ENCODE data around the gene PAWR.
A peak's percentile ranks its signal among the peaks of the same experiment; 100 is the strongest.

The PAWR gene

GRCh38 chr12:79690638-79691510 is at the start of gene PAWR:
TSS of gene PAWR (minus strand) at chr12:79690964. CDS start at chr12:79690244, 720 bp downstream.
- FAIRE-seq: no peak
- peak; percentile 67 for DNase-seq (ENCODE audit: low spot score)

DNA sequence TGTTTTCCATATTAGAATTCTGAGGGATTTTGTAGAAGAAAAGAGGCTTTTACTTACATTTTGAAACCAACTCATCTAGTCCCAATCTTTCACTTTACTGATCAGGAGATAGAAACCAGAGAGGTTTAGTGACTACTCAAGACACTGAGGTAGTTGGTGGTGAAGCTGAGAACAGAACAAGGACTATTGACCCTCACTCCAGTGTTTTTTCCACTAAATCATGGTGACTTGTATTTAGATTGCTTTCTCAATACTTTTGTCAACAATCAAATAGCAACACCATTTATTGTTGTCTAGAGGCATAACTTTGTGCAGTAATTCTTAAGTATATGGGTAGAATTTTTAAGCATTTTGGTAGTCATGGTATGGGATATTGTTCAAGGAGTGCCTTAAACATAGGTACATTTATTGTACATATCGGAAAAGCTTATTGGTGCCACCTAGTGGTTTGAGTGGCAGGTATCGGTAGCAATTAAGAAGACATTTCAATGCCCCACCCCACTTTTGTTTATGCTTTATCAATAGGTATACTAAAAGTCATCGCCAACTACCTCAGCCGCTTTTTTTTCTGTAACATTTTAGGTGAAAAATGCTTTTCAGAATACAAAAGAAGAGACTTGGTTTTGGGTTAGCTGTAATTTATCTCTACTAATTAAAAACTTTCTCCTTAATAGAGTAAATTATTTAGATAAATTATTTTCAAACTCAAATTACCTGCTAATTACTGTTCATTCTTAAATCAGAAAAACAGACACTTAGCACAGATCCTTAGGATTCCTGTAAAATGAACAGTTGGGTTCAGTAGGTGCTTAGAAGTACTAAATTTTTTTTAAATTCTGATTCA is 47.3 kb upstream of the PAWR start:
- DNase-seq (ENCODE audit: low spot score) (peak; percentile 43), FAIRE-seq (no peak)

- DNase-seq (ENCODE audit: low spot score) (no peak), FAIRE-seq (no peak)
Observed at GRCh38 chr12:79732638-79733037, 41.9 kb upstream of the PAWR start.

DNA sequence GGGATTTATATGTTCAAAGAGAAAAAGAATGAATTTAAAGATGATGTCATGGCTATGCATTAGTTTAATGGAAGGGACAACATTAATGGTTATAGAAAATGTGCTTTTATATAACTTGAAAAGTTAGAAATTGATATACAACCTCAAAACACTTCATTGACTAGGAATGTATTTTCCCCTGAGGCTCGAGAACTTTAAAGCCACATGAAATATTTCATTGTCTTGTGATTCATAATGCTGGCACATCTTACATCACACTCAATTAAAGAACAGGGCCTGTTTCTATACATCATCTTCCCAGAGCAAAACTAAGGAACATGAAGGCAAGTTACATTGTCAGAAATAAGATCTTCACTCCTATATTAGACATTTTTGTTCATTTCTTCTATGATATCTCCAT is 35.2 kb upstream of the PAWR start:
- FAIRE-seq: no peak
- DNase-seq (ENCODE audit: low spot score): no peak

DNA sequence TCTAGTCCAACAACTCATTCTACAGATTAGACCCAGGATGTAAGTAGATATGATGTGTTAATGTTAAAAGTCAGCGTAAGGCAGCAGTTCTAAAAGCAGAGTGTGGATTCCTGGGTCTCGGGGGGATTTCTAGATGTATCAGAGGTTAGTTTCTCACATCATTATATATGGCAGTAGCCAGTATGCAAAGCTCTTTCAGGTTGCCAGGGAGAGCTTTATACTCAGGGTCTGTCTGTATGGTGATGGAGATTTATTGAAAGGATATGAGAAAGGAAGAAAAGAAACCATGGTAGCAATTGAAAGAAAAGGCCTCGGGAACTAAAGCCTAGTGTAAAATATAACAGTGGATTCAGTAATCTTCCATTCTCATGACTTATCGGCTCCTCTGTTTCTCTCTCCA is 26.2 kb upstream of the PAWR start:
- no peak for FAIRE-seq

DNA sequence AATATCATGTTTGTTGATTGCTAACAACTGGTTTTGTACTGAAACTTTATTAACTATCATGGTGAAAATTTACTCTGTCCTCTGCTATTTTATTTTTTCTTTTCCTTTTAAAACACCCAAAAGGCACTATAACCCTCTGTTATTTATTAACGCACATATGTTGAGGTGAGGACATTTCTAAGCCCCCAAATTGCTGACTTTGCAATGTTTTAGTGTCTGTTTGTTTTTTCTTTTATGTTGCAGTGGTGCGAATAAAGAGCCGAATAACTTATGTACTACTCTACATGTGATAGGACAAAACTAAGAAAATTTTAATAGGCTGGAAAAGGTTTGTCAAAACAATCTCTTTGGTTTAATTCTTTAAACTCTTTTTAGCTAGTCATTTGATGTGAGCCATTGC is 24.5 kb upstream of the PAWR start:
- FAIRE-seq (no peak), DNase-seq (ENCODE audit: low spot score) (no peak)

More for the DNA sequence above, 26.2 kb upstream of the PAWR start:
- DNase-seq (ENCODE audit: low spot score): no peak

GRCh38 chr12:79710707-79711483 is 20.1 kb upstream of the PAWR start:
- DNase-seq (ENCODE audit: low spot score): no peak
- no peak for FAIRE-seq

GRCh38 chr12:79707830-79708229 is 17.1 kb upstream of the PAWR start:
- no peak for DNase-seq (ENCODE audit: low spot score)

DNA sequence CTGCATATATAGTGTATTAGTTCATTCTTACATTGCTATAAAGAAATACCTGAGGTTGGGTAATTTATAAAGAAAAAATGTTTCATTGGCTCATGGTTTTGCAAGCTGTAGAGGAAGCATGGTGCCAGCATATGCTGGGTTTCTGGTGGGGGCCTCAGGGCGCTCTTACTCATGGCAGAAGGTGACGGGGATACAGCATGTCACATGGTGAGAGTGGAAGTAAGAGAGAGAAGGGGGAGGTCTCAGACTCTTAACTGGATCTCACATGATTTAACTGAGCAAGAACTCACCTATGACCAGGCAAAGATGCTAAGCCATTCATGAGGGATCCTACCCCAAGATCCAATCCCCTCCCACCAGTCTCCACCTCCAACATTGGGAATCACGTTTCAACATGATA is 15.9 kb upstream of the PAWR start:
- DNase-seq (ENCODE audit: low spot score) (no peak), FAIRE-seq (no peak)

More at GRCh38 chr12:79707830-79708229, 17.1 kb upstream of the PAWR start:
- no peak for FAIRE-seq

- no peak for DNase-seq (ENCODE audit: low spot score)
- no peak for FAIRE-seq
Observed at GRCh38 chr12:79706156-79706555, 15.4 kb upstream of the PAWR start.

DNA sequence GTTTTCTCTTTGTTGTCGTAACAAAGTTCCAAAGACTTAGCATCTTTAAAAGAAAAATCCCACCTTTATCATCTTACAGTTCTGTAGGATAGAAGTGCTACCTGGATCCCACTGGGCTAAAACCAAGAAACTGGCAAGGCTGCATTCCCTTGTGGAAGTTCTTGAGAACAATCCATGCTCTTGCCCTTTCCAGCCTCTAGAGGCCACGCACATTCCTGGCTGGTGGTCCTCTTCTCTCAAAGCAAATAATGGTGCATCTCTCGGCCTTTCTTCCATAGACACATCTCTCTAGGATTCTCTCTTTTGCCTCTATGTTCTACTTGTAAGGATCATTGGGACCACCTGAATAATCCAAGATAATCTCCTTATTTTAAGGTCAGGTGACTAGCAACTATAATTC is 8.2 kb upstream of the PAWR start:
- FAIRE-seq: no peak

GRCh38 chr12:79696416-79696815 is 5.7 kb upstream of the PAWR start:
- DNase-seq (ENCODE audit: low spot score) (no peak), FAIRE-seq (no peak)

More for the DNA sequence above, 8.2 kb upstream of the PAWR start:
- no peak for DNase-seq (ENCODE audit: low spot score)

GRCh38 chr12:79692860-79693577 is 2.3 kb upstream of the PAWR start:
- DNase-seq (ENCODE audit: low spot score) (no peak), FAIRE-seq (no peak)

- FAIRE-seq (no peak), DNase-seq (ENCODE audit: low spot score) (peak; percentile 32)
Observed at GRCh38 chr12:79691511-79692248, 916 bp upstream of the PAWR start.

- FAIRE-seq (no peak), DNase-seq (ENCODE audit: low spot score) (peak; percentile 26)
Observed at GRCh38 chr12:79690142-79690637, 574 bp downstream of the PAWR start.

- FAIRE-seq: no peak
- DNase-seq (ENCODE audit: low spot score): peak; percentile 15
Observed at GRCh38 chr12:79689477-79690141, 1.2 kb downstream of the PAWR start.

DNA sequence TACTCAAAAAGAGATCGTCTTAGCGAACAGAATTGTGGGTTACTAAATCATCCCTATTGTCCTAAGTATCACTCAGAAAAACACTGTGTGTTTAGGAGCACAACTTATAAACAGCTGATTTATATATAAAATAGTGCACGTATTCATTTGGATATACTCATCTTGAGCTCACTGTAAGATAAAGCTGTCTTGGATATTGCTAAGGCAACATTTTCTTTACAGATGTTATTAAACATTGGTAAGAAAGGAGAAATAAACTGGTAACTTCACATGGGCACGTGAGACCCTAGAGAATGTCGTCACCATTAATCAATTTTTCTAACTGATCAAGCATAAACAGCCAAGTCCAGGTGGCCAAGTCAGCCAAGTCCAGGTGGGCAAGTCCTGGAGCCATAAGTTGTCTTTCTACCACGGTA is 1.7 kb downstream of the PAWR start:
- FAIRE-seq: no peak
- DNase-seq (ENCODE audit: low spot score): no peak

GRCh38 chr12:79688376-79689060 is 2.2 kb downstream of the PAWR start:
- DNase-seq (ENCODE audit: low spot score) (no peak), FAIRE-seq (no peak)

Data from urothelium cell line (cell line).